Nephron (organoid): Measurements from ENCODE around the gene PPARGC1A.

ENCODE experiments used
- H3K27ac Mint-ChIP-seq, 3 experiments: 2 replicates each; pipeline ENCODE4 v1.8.0; 2020; ENCODE audit warnings: mixed read lengths in 3 of 3, mild to moderate bottlenecking in 2 of 3, moderate library complexity in 1 of 3
- H3K27me3 Mint-ChIP-seq: 2 replicates; pipeline ENCODE4 v1.8.0; 2021; ENCODE audit warnings: low read depth, mild to moderate bottlenecking, moderate library complexity, mixed read lengths
- H3K36me3 Mint-ChIP-seq: 2 replicates; pipeline ENCODE4 v1.8.0; 2020; ENCODE audit warnings: low read depth, mixed read lengths
- H3K4me1 Mint-ChIP-seq: 2 replicates; pipeline ENCODE4 v1.8.0; 2020; ENCODE audit warnings: mixed read lengths
- H3K4me3 Mint-ChIP-seq, 3 experiments: 2 replicates each; pipeline ENCODE4 v1.8.0; 2020; ENCODE audit warnings: mild to moderate bottlenecking in 3 of 3, mixed read lengths in 3 of 3, moderate library complexity in 2 of 3
- H3K9me3 Mint-ChIP-seq: 2 replicates; pipeline ENCODE4 v1.8.0; 2020; ENCODE audit warnings: mixed read lengths
- TF ChIP-seq, protein P1 (sequence below), 3 experiments: fragments of 200-600 bp; sonication (generic); IDR thresholded peaks; one replicate each; pipeline ENCODE4 v1.5.0; 2021; ENCODE audit warnings: antibody characterized with exemption in 3 of 3; ENCODE audit not compliant: unreplicated experiment in 3 of 3

The PPARGC1A gene

DNA sequence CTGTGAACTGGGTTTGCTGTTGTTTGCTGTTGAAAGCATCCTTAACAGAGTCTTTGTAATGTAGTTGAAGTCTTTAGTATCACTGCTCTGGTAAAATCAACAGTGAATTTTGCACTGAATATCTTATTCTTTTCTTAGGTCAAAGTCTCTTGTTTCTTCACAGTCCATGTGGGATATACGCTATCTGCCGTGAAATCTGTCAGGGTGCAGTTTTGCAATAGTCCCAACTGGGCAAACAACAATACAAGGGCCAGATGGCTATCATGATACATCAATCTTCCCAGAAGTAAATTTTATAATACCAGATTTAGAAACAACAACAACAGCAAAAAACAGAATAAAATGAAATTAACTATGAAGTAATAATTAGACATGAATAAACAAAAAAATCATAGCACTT lies 123.5 kb downstream of the PPARGC1A start:
- Mint-ChIP-seq H3K9me3 (no peaks in the 10 kb centered on the region), H3K4me1 (peaks cover 24% of the 10 kb centered on the region), H3K27me3 (no peaks in the 10 kb centered on the region), H3K36me3 (no peaks in the 10 kb centered on the region), H3K4me3 (no peak overlapping the region), H3K27ac (no peak overlapping the region)
- TF ChIP-seq, protein P1, sequence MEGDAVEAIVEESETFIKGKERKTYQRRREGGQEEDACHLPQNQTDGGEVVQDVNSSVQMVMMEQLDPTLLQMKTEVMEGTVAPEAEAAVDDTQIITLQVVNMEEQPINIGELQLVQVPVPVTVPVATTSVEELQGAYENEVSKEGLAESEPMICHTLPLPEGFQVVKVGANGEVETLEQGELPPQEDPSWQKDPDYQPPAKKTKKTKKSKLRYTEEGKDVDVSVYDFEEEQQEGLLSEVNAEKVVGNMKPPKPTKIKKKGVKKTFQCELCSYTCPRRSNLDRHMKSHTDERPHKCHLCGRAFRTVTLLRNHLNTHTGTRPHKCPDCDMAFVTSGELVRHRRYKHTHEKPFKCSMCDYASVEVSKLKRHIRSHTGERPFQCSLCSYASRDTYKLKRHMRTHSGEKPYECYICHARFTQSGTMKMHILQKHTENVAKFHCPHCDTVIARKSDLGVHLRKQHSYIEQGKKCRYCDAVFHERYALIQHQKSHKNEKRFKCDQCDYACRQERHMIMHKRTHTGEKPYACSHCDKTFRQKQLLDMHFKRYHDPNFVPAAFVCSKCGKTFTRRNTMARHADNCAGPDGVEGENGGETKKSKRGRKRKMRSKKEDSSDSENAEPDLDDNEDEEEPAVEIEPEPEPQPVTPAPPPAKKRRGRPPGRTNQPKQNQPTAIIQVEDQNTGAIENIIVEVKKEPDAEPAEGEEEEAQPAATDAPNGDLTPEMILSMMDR (IDR thresholded peaks at IDR 0.05; ENCODE audit: unreplicated experiment in 3 of 3): no peak

DNA sequence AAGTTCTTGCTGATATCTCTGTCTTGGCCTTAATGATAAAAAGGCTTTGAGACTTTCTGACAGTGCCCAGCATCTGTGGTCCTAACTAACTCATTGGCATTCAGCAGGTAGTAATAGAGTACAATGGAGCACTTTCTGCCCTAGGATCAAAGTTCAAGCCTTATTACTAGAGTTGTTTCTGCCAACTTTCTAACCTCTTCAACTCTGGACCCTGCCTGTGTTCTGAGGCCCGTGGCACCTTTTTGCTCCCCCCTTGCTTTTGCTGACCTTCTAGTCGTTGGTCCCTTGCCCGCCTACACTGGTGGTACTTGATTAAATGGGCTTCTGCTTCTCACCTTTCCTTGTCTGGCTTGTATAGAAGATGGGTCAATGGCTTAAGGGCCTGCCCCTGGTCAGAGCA lies 126.3 kb downstream of the PPARGC1A start:
- TF ChIP-seq, protein P1 (IDR thresholded peaks at IDR 0.05; ENCODE audit: unreplicated experiment in 3 of 3): no peak
- Mint-ChIP-seq H3K36me3 (no peaks in the 10 kb centered on the region), H3K27ac (no peak overlapping the region), H3K9me3 (no peaks in the 10 kb centered on the region), H3K4me3 (no peak overlapping the region), H3K4me1 (peaks cover 16% of the 10 kb centered on the region), H3K27me3 (no peaks in the 10 kb centered on the region)

DNA sequence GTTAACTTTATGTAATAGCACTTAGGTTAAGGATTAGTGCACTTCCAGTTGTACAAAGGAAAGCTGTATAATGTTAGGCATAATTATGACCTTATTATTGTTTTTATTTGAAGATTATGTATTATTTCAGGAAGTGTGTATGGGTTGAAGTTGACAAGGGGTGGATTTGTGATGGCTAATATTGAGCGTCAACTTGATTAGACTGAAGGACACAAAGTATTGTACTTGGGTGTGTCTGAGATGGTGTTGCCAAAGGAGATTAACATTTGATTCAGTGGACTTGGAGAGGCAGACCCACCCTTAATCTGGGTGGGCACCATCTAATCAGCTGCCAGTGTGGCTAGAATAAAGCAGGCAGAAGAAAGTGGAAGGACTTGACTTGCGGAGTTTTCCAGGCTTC lies 127.3 kb downstream of the PPARGC1A start:
- Mint-ChIP-seq H3K36me3 (no peaks in the 10 kb centered on the region), H3K27ac (no peak overlapping the region), H3K27me3 (no peaks in the 10 kb centered on the region), H3K9me3 (no peaks in the 10 kb centered on the region), H3K4me3 (no peak overlapping the region), H3K4me1 (peaks cover 9% of the 10 kb centered on the region)
- TF ChIP-seq, protein P1 (IDR thresholded peaks at IDR 0.05; ENCODE audit: unreplicated experiment in 3 of 3): no peak

DNA sequence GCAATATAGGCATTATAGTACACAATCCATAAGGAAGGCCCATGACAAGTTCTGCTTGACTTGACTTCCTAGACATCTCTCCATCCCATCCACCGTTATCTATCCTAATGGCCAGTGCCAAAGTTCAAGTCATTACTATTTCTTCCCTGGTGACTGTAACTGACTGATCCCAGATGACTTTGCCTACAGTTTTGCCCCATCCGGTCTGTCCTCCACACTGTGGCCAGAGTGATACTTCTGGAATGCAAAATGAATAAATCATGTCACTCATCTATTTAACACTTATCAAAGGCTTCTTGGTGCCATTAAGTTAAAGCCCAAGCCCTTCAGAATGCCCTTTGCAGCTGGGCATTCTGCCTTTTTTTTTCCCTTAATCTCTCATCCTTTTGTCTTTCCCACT lies 130.8 kb downstream of the PPARGC1A start:
- TF ChIP-seq, protein P1 (IDR thresholded peaks at IDR 0.05; ENCODE audit: unreplicated experiment in 3 of 3): no peak
- H3K27ac Mint-ChIP-seq: no peak overlapping the region
- H3K4me1 Mint-ChIP-seq: no peaks in the 10 kb centered on the region
- H3K9me3 Mint-ChIP-seq: no peaks in the 10 kb centered on the region
- H3K36me3 Mint-ChIP-seq: no peaks in the 10 kb centered on the region
- no peak overlapping the region for H3K4me3 Mint-ChIP-seq
- no peaks in the 10 kb centered on the region for H3K27me3 Mint-ChIP-seq

DNA sequence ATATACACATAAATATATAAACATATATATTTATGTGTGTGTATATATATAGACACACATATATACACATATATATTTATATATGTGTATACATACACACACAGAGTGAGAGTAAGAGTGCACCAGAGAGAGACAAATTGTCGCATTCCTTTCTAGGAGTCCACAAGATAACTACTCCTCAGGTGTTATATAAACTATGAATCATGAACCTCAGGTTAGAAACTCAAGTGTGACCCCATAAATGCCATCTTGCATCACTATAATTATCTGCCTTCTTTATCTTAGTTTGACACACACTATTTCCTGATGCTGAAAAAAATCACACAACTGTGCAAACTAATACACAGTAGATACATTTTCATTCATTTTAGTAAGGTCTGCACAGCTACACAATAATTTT lies 135.2 kb downstream of the PPARGC1A start:
- TF ChIP-seq, protein P1 (IDR thresholded peaks at IDR 0.05; ENCODE audit: unreplicated experiment in 3 of 3): no peak
- Mint-ChIP-seq H3K9me3 (no peaks in the 10 kb centered on the region), H3K36me3 (no peaks in the 10 kb centered on the region), H3K4me3 (no peak overlapping the region), H3K27ac (no peak overlapping the region), H3K27me3 (no peaks in the 10 kb centered on the region), H3K4me1 (no peaks in the 10 kb centered on the region)

DNA sequence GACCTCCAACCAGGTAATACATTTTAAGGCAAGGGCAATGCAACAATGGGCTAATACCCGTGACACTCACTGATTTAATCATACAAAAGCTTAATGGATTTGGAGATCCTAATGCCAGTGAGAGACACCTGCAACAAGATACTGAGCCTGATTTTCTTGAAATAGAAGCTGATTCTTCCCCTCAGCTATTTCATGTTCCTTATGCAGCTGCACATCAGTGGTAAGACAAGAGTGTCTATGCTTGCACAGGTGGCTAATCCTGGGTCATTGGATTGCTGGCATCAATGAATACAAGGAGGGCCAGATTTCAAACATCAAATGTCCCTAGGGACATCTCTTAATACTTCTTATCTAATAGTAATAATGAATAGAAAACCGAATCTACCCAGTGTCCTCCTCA lies 139.7 kb downstream of the PPARGC1A start:
- Mint-ChIP-seq H3K27ac (no peak overlapping the region), H3K9me3 (peaks cover 7% of the 10 kb centered on the region), H3K36me3 (peaks cover 3% of the 10 kb centered on the region), H3K4me1 (no peaks in the 10 kb centered on the region), H3K4me3 (no peak overlapping the region), H3K27me3 (no peaks in the 10 kb centered on the region)
- TF ChIP-seq, protein P1 (IDR thresholded peaks at IDR 0.05; ENCODE audit: unreplicated experiment in 3 of 3): no peak
